ENCODE results near the gene SLIT3. TPM values are rescaled to one million over a fixed set of nuclear protein-coding genes. Genes with fewer than 3 reads are reported as not detected.
A peak's percentile ranks its signal among the peaks of the same experiment; 100 is the strongest.

The SLIT3 gene
- total RNA-seq, 1 donor from 2014 or later = not detected

- no peak for DNase-seq (ENCODE audit: low read depth in 2 of 2)
These were observed 361.7 kb downstream of the SLIT3 start for GRCh38 chr5:168939156-168939800.

- peak; percentile 5 to 65 for DNase-seq (ENCODE audit: low read depth in 2 of 2)
These were observed 364.4 kb downstream of the SLIT3 start for GRCh38 chr5:168936511-168936910.

- DNase-seq (ENCODE audit: low read depth in 2 of 2) = no peak
These were observed 365.8 kb downstream of the SLIT3 start for GRCh38 chr5:168935183-168935582.

- no peak for DNase-seq (ENCODE audit: low read depth in 2 of 2)
These were observed 366.8 kb downstream of the SLIT3 start for GRCh38 chr5:168934169-168934568.

GRCh38 chr5:168932400-168933189 is 368.3 kb downstream of the SLIT3 start:
- DNase-seq (ENCODE audit: low read depth in 2 of 2) = no peak

- DNase-seq (ENCODE audit: low read depth in 2 of 2) = no peak
These were observed 369.1 kb downstream of the SLIT3 start for GRCh38 chr5:168931638-168932345.

GRCh38 chr5:168929656-168930055 is 371.3 kb downstream of the SLIT3 start:
- no peak for DNase-seq (ENCODE audit: low read depth in 2 of 2)

GRCh38 chr5:168925160-168925559 is 375.8 kb downstream of the SLIT3 start:
- no peak for DNase-seq (ENCODE audit: low read depth in 2 of 2)

GRCh38 chr5:168921147-168921866 is 379.6 kb downstream of the SLIT3 start:
- DNase-seq (ENCODE audit: low read depth in 2 of 2) = no peak

GRCh38 chr5:168920019-168920810 is 380.7 kb downstream of the SLIT3 start:
- no peak for DNase-seq (ENCODE audit: low read depth in 2 of 2)

- DNase-seq (ENCODE audit: low read depth in 2 of 2) = no peak
These were observed 382.9 kb downstream of the SLIT3 start for GRCh38 chr5:168917947-168918600.

GRCh38 chr5:168916852-168917251 is 384.1 kb downstream of the SLIT3 start:
- DNase-seq (ENCODE audit: low read depth in 2 of 2) = no peak

- no peak for DNase-seq (ENCODE audit: low read depth in 2 of 2)
These were observed 384.7 kb downstream of the SLIT3 start for GRCh38 chr5:168916266-168916665.

- DNase-seq (ENCODE audit: low read depth in 2 of 2) = no peak
These were observed 386.4 kb downstream of the SLIT3 start for GRCh38 chr5:168914491-168914890.

GRCh38 chr5:168910874-168911273 is 390.1 kb downstream of the SLIT3 start:
- DNase-seq (ENCODE audit: low read depth in 2 of 2) = no peak

GRCh38 chr5:168908207-168908606 is 392.7 kb downstream of the SLIT3 start:
- DNase-seq (ENCODE audit: low read depth in 2 of 2) = no peak

GRCh38 chr5:168903061-168903460 is 397.9 kb downstream of the SLIT3 start:
- no peak for DNase-seq (ENCODE audit: low read depth in 2 of 2)

- DNase-seq (ENCODE audit: low read depth in 2 of 2) = no peak
These were observed 401.3 kb downstream of the SLIT3 start for GRCh38 chr5:168899673-168900072.

- DNase-seq (ENCODE audit: low read depth in 2 of 2) = no peak
These were observed 401.7 kb downstream of the SLIT3 start for GRCh38 chr5:168899264-168899663.

- DNase-seq (ENCODE audit: low read depth in 2 of 2) = no peak
These were observed 402.6 kb downstream of the SLIT3 start for GRCh38 chr5:168898247-168898911.
